Measurements from ENCODE around the gene COIL. TPM values are rescaled to one million over a fixed set of nuclear protein-coding genes. Genes with fewer than 3 reads are reported as not detected.

COIL gene
- total and polyA plus RNA-seq, 2 donors (not counting 3 experiments of a cell fraction or from before 2014, with no cell fraction given) = 4.2 to 20.6 TPM

- Histone ChIP-seq H3K9ac (replicated peaks; ENCODE audit: extremely low read depth, insufficient read depth, low read length) (no peak overlapping the region), H3K36me3 (ENCODE audit: control insufficient read depth in 2 of 2, extremely low read depth in 1 of 2, insufficient read depth in 2 of 2, low read length in 2 of 2) (no peaks in the 10 kb centered on the region), H3K4me1 (ENCODE audit: control insufficient read depth, extremely low read depth, insufficient read depth, low read length) (peaks cover under 1% of the 10 kb centered on the region), H3K4me2 (ENCODE audit: insufficient read depth, low read length) (no peak overlapping the region), H2AFZ (ENCODE audit: low read depth, low read length) (no peak overlapping the region), H3K9me3 (replicated peaks; ENCODE audit: control insufficient read depth, insufficient read depth, low read length) (no peaks in the 10 kb centered on the region), H4K20me1 (replicated peaks; ENCODE audit: control insufficient read depth, extremely low read depth, insufficient read depth, low read length) (no peaks in the 10 kb centered on the region), H3K9me1 (replicated peaks; ENCODE audit: control insufficient read depth, extremely low read depth, insufficient read depth, low read length) (no peaks in the 10 kb centered on the region), H3K27me3 (ENCODE audit: control insufficient read depth in 2 of 2, insufficient read depth in 2 of 2, low read length in 2 of 2) (peaks cover 0 to 3% of the 10 kb centered on the region in 2 experiments), H3K4me3 (replicated peaks in 1 of 3; ENCODE audit: insufficient read depth in 1 of 3, low read depth in 1 of 3, low read length in 3 of 3) (no peak overlapping the region), H3K27ac (ENCODE audit: insufficient read depth, low read depth, low read length) (no peak overlapping the region), H3K79me2 (ENCODE audit: control insufficient read depth, insufficient read depth, low read length) (no peaks in the 10 kb centered on the region)
- no peak for FAIRE-seq
- TF ChIP-seq EZH2 (IDR thresholded peaks at IDR 0.05; ENCODE audit: borderline replicate concordance, low read depth, low read length, severe bottlenecking) (no peak), CTCF (IDR thresholded peaks at IDR 0.05; ENCODE audit: extremely low read depth in 1 of 2, insufficient read depth in 1 of 2, low read depth in 1 of 2, low read length in 2 of 2) (peak in 1 of 2 donors; percentile 8)
- dilution Hi-C loops (cut with MboI; ENCODE audit: extremely low pct_ligation_motif_present, low sequenced_read_pairs) = no loop called here
- no TSS peak for BruUV-seq (replicated peaks)
- ChIA-PET POLR2A (no interaction called here), CTCF (no interaction called here)
- DNase-seq (ENCODE audit: low read depth, low spot score) = no peak
- intact Hi-C loops (cut with micrococcal nuclease) = loop anchor here (2.0 kb wide), 1 partner anchor 26 kb away; the partner anchor contains the start of gene SCPEP1
Measured at GRCh38 chr17:57004944-57005579, 44.2 kb upstream of the COIL start.

GRCh38 chr17:57002904-57003303 lies 42.1 kb upstream of the COIL start:
- Histone ChIP-seq H3K4me3 (replicated peaks in 1 of 3; ENCODE audit: insufficient read depth in 1 of 3, low read depth in 1 of 3, low read length in 3 of 3) (no peak overlapping the region), H2AFZ (ENCODE audit: low read depth, low read length) (no peak overlapping the region), H3K9me3 (replicated peaks; ENCODE audit: control insufficient read depth, insufficient read depth, low read length) (no peaks in the 10 kb centered on the region), H3K27me3 (ENCODE audit: control insufficient read depth in 2 of 2, insufficient read depth in 2 of 2, low read length in 2 of 2) (no peaks in the 10 kb centered on the region), H3K4me2 (ENCODE audit: insufficient read depth, low read length) (no peak overlapping the region), H3K27ac (ENCODE audit: insufficient read depth, low read depth, low read length) (no peak overlapping the region), H3K9ac (replicated peaks; ENCODE audit: extremely low read depth, insufficient read depth, low read length) (no peak overlapping the region), H4K20me1 (replicated peaks; ENCODE audit: control insufficient read depth, extremely low read depth, insufficient read depth, low read length) (no peaks in the 10 kb centered on the region), H3K79me2 (ENCODE audit: control insufficient read depth, insufficient read depth, low read length) (no peaks in the 10 kb centered on the region), H3K9me1 (replicated peaks; ENCODE audit: control insufficient read depth, extremely low read depth, insufficient read depth, low read length) (no peaks in the 10 kb centered on the region), H3K4me1 (ENCODE audit: control insufficient read depth, extremely low read depth, insufficient read depth, low read length) (no peaks in the 10 kb centered on the region), H3K36me3 (ENCODE audit: control insufficient read depth in 2 of 2, extremely low read depth in 1 of 2, insufficient read depth in 2 of 2, low read length in 2 of 2) (no peaks in the 10 kb centered on the region)
- no peak for DNase-seq (ENCODE audit: low read depth, low spot score)
- intact Hi-C loops (cut with micrococcal nuclease) (no loop called here), dilution Hi-C loops (cut with MboI; ENCODE audit: extremely low pct_ligation_motif_present, low sequenced_read_pairs) (no loop called here)
- no TSS peak for BruUV-seq (replicated peaks)
- FAIRE-seq = no peak
- ChIA-PET POLR2A (no interaction called here), CTCF (interaction anchor here (1.0 kb wide), 1 partner anchor 25 kb away, joined by 6 read pairs; the partner anchor contains the start of gene SCPEP1)
- TF ChIP-seq MAX (IDR thresholded peaks at IDR 0.05; ENCODE audit: insufficient read depth, insufficient read length) (no peak), MYC (IDR thresholded peaks at IDR 0.05; ENCODE audit: low read depth, low read length) (no peak), FOS (IDR thresholded peaks at IDR 0.05; ENCODE audit: borderline replicate concordance, insufficient read depth, low read length) (no peak), EZH2 (IDR thresholded peaks at IDR 0.05; ENCODE audit: borderline replicate concordance, low read depth, low read length, severe bottlenecking) (no peak), POLR2A (IDR thresholded peaks at IDR 0.05; ENCODE audit: low read depth, low read length) (no peak), CTCF (IDR thresholded peaks at IDR 0.05; ENCODE audit: extremely low read depth in 1 of 2, insufficient read depth in 1 of 2, low read depth in 1 of 2, low read length in 2 of 2) (no peak), GATA2 (IDR thresholded peaks at IDR 0.05; ENCODE audit: insufficient read depth, insufficient read length, low read depth, low read length) (no peak)
